Activated CD8-positive, alpha-beta T cell treated with anti-CD3 and anti-CD28 coated beads, Interleukin-2, amount 10 ng/mL, durations not matched to agents 7 days and 5 days (primary cell): ENCODE measurements around the gene ADRA2B. TPM values are rescaled to one million over a fixed set of nuclear protein-coding genes. Genes with fewer than 3 reads are reported as not detected.

Experiments
- ATAC-seq: fragments of 150-1000 bp; cut with Tn5 transposase; one replicate; pipeline ENCODE4 v1.10.0; 2021; ENCODE audit warnings: moderate library complexity
- CTCF ChIA-PET: fragments of 350-600 bp; sonication (Branson Sonifier 250); formaldehyde crosslinking; loops from one replicate; lab custom pipeline; 2021; ENCODE audit warnings: antibody characterized with exemption; lab: Charles Lee
- POLR2A ChIA-PET: fragments of 350-600 bp; sonication (Branson Sonifier 250); formaldehyde crosslinking; loops from one replicate; lab custom pipeline; 2021; ENCODE audit warnings: antibody characterized with exemption; lab: Charles Lee
- DNase-seq: peaks from one replicate; pipeline ENCODE4 v3.0.0-alpha.2; 2020
- H3K27ac Mint-ChIP-seq: one replicate; pipeline ENCODE4 v1.8.0; 2021; ENCODE audit warnings: mild to moderate bottlenecking, mixed read lengths
- H3K27me3 Mint-ChIP-seq: one replicate; pipeline ENCODE4 v1.8.0; 2021; ENCODE audit warnings: low read depth, mixed read lengths
- H3K36me3 Mint-ChIP-seq: one replicate; pipeline ENCODE4 v1.8.0; 2021; ENCODE audit warnings: low read depth, mixed read lengths
- H3K4me1 Mint-ChIP-seq: one replicate; pipeline ENCODE4 v1.8.0; 2021; ENCODE audit warnings: low read depth, mixed read lengths
- H3K4me3 Mint-ChIP-seq: one replicate; pipeline ENCODE4 v1.8.0; 2021; ENCODE audit warnings: mild to moderate bottlenecking, mixed read lengths
- H3K9me3 Mint-ChIP-seq: one replicate; pipeline ENCODE4 v1.8.0; 2022; ENCODE audit warnings: mixed read lengths; ENCODE audit not compliant: insufficient read depth
- total RNA-seq, 2 experiments: library from RNA; stranded (reverse); gene quantifications; one replicate each; pipeline ENCODE4 v1.2.3, GENCODE V29; 2021

Gene ADRA2B
- total RNA-seq, 2 experiments from 2014 or later, result 0.08 TPM; not detected in 1

- Mint-ChIP-seq H3K4me3 (no peak overlapping the region), H3K27me3 (no peaks in the 10 kb centered on the region), H3K9me3 (no peaks in the 10 kb centered on the region), H3K36me3 (no peaks in the 10 kb centered on the region), H3K27ac (no peak overlapping the region), H3K4me1 (peaks cover 16% of the 10 kb centered on the region)
- ATAC-seq, result no peak
- POLR2A ChIA-PET, result interaction anchor here (3.8 kb wide), 1 partner anchor 39 kb away, joined by 30 read pairs; no protein-coding TSS in a partner anchor
- CTCF ChIA-PET, result interaction anchor here (0.8 to 21.7 kb wide), 5 partner anchors 18 to 125 kb away, joined by 3 to 674 read pairs (median 3); no protein-coding TSS in a partner anchor
- DNase-seq, result no peak
Measured at GRCh38 chr2:96136129-96136720, 19.9 kb upstream of the ADRA2B start.

GRCh38 chr2:96135621-96136020, 19.2 kb upstream of the ADRA2B start:
- Mint-ChIP-seq H3K36me3 (no peaks in the 10 kb centered on the region), H3K9me3 (no peaks in the 10 kb centered on the region), H3K4me3 (no peak overlapping the region), H3K27me3 (no peaks in the 10 kb centered on the region), H3K27ac (no peak overlapping the region), H3K4me1 (peaks cover 19% of the 10 kb centered on the region)
- POLR2A ChIA-PET, result no interaction called here
- CTCF ChIA-PET, result interaction anchor here (21.7 kb wide), 1 partner anchor 37 kb away, joined by 674 read pairs; no protein-coding TSS in a partner anchor
- no peak for DNase-seq
- ATAC-seq, result no peak

GRCh38 chr2:96135171-96135570, 18.8 kb upstream of the ADRA2B start:
- Mint-ChIP-seq H3K4me3 (no peak overlapping the region), H3K27ac (no peak overlapping the region), H3K4me1 (peaks cover 23% of the 10 kb centered on the region), H3K9me3 (no peaks in the 10 kb centered on the region), H3K27me3 (no peaks in the 10 kb centered on the region), H3K36me3 (no peaks in the 10 kb centered on the region)
- CTCF ChIA-PET, result interaction anchor here (21.7 kb wide), 1 partner anchor 38 kb away, joined by 674 read pairs; no protein-coding TSS in a partner anchor
- ATAC-seq (no peak), DNase-seq (no peak)
- POLR2A ChIA-PET, result no interaction called here

GRCh38 chr2:96134421-96134820, 18.1 kb upstream of the ADRA2B start:
- Mint-ChIP-seq H3K4me1 (peaks cover 26% of the 10 kb centered on the region), H3K27me3 (no peaks in the 10 kb centered on the region), H3K9me3 (no peaks in the 10 kb centered on the region), H3K36me3 (no peaks in the 10 kb centered on the region), H3K4me3 (no peak overlapping the region), H3K27ac (no peak overlapping the region)
- CTCF ChIA-PET, result interaction anchor here (2.5 to 21.7 kb wide), 2 partner anchors 17 to 38 kb away, joined by 13 to 674 read pairs; partner anchors contain the start of gene ADRA2B
- no peak for ATAC-seq
- no peak for DNase-seq
- POLR2A ChIA-PET, result no interaction called here

- Mint-ChIP-seq H3K9me3 (no peaks in the 10 kb centered on the region), H3K4me1 (peaks cover 21% of the 10 kb centered on the region), H3K36me3 (no peaks in the 10 kb centered on the region), H3K27me3 (no peaks in the 10 kb centered on the region), H3K27ac (peak overlapping the region; percentile 61), H3K4me3 (no peak overlapping the region)
- ATAC-seq (peak; percentile 25), DNase-seq (no peak)
- CTCF ChIA-PET, result interaction anchor here (1.0 to 21.7 kb wide), 8 partner anchors 8 to 135 kb away, joined by 3 to 674 read pairs (median 13); partner anchors contain the start of gene ADRA2B
- POLR2A ChIA-PET, result no interaction called here
Measured at GRCh38 chr2:96131813-96132745, 15.7 kb upstream of the ADRA2B start.

GRCh38 chr2:96131152-96131812, 14.9 kb upstream of the ADRA2B start:
- DNase-seq, result no peak
- ATAC-seq, result no peak
- Mint-ChIP-seq H3K36me3 (no peaks in the 10 kb centered on the region), H3K4me3 (no peak overlapping the region), H3K27ac (peak overlapping the region; percentile 68), H3K4me1 (peaks cover 21% of the 10 kb centered on the region), H3K9me3 (no peaks in the 10 kb centered on the region), H3K27me3 (no peaks in the 10 kb centered on the region)
- CTCF ChIA-PET, result interaction anchor here (1.0 to 2.7 kb wide), 7 partner anchors 9 to 139 kb away, joined by 3 to 29 read pairs (median 9); partner anchors contain the start of gene ANKRD36C
- POLR2A ChIA-PET, result interaction anchor here (1.7 kb wide), 2 partner anchors 12 to 14 kb away, joined by 3 to 5 read pairs; partner anchors contain the start of gene DUSP2

GRCh38 chr2:96130483-96130882, 14.1 kb upstream of the ADRA2B start:
- Mint-ChIP-seq H3K9me3 (no peaks in the 10 kb centered on the region), H3K27me3 (no peaks in the 10 kb centered on the region), H3K27ac (no peak overlapping the region), H3K4me3 (no peak overlapping the region), H3K36me3 (no peaks in the 10 kb centered on the region), H3K4me1 (peaks cover 21% of the 10 kb centered on the region)
- DNase-seq (no peak), ATAC-seq (no peak)
- ChIA-PET POLR2A (interaction anchor here (0.6 to 1.7 kb wide), 3 partner anchors 13 to 28 kb away, joined by 3 to 5 read pairs (median 3); partner anchors contain the start of gene DUSP2), CTCF (interaction anchor here (0.6 to 2.7 kb wide), 8 partner anchors 9 to 163 kb away, joined by 3 to 29 read pairs (median 8); partner anchors contain the start of gene ANKRD36C)

- ChIA-PET POLR2A (interaction anchor here (1.7 kb wide), 2 partner anchors 14 to 16 kb away, joined by 3 to 5 read pairs; partner anchors contain the start of gene DUSP2), CTCF (interaction anchor here (0.6 to 2.7 kb wide), 7 partner anchors 10 to 164 kb away, joined by 3 to 29 read pairs (median 8); no protein-coding TSS in a partner anchor)
- peaks cover 21% of the 10 kb centered on the region for H3K4me1 Mint-ChIP-seq
- peaks cover 2% of the 10 kb centered on the region for H3K27me3 Mint-ChIP-seq
- DNase-seq (no peak), ATAC-seq (no peak)
- H3K27ac Mint-ChIP-seq, result no peak overlapping the region
- H3K4me3 Mint-ChIP-seq, result no peak overlapping the region
- no peaks in the 10 kb centered on the region for H3K9me3 Mint-ChIP-seq
- no peaks in the 10 kb centered on the region for H3K36me3 Mint-ChIP-seq
Measured at GRCh38 chr2:96129528-96130120, 13.3 kb upstream of the ADRA2B start.

- Mint-ChIP-seq H3K27ac (no peak overlapping the region), H3K9me3 (no peaks in the 10 kb centered on the region), H3K36me3 (no peaks in the 10 kb centered on the region), H3K4me3 (no peak overlapping the region), H3K27me3 (peaks cover 2% of the 10 kb centered on the region), H3K4me1 (peaks cover 21% of the 10 kb centered on the region)
- ChIA-PET CTCF (interaction anchor here (0.9 to 1.6 kb wide), 4 partner anchors 8 to 135 kb away, joined by 3 read pairs; no protein-coding TSS in a partner anchor), POLR2A (no interaction called here)
- no peak for ATAC-seq
- DNase-seq, result no peak
Measured at GRCh38 chr2:96128456-96128855, 12.1 kb upstream of the ADRA2B start.

GRCh38 chr2:96124406-96125265, 8.3 kb upstream of the ADRA2B start:
- H3K9me3 Mint-ChIP-seq, result no peaks in the 10 kb centered on the region
- ATAC-seq (no peak), DNase-seq (no peak)
- ChIA-PET POLR2A (no interaction called here), CTCF (interaction anchor here (2.3 kb wide), 1 partner anchor 49 kb away, joined by 9 read pairs; no protein-coding TSS in a partner anchor)
- H3K4me1 Mint-ChIP-seq, result peaks cover 18% of the 10 kb centered on the region
- H3K4me3 Mint-ChIP-seq, result no peak overlapping the region
- peaks cover 17% of the 10 kb centered on the region for H3K27me3 Mint-ChIP-seq
- H3K27ac Mint-ChIP-seq, result no peak overlapping the region
- H3K36me3 Mint-ChIP-seq, result no peaks in the 10 kb centered on the region
